Glomerular visceral epithelial cell (primary cell): ENCODE data around the gene PHC2.

Source experiments
- DNase-seq: peaks from one replicate; pipeline ENCODE4 v3.0.0-alpha.2; 2016; ENCODE audit errors: extremely low spot score

The PHC2 gene

GRCh38 chr1:33425900-33426299 is 5.0 kb downstream of the PHC2 start:
- no peak for DNase-seq

DNA sequence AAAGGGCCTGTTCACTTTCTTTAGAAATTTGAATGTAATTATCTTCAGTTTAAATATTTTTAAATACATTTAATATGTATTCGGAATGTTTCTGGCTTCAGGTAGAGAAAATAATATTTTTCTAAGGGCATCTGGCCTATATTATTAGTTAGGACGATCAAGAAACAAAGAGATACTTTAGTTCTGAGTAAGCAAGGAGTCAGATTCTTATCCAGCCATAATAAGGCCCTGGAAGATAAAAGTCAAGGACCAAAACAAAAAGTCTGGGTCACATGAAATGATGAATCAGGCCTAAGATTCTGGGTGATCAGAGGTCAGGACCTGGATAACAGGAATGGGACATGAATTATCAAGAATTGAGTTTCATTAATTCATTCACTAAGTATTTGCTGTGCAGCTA is 6.3 kb downstream of the PHC2 start:
- DNase-seq, result no peak

DNA sequence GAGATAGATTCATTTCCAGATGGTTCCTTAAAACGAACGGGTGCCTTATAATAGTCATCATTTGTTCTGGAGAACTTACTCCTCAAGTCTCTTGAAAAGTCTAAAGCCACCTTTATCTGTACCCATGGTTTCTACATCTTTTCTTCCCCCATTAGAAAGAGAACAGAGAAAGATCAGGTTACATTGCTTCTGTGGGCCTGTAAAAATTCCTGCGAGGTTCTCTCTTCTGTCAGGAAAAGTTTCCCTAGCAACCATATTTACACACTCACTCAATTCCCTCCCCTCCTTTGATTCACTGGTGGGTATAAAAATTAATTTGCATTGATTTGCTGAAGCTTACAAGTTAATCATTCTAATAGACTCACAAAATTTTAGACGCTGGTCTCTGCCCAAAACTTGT is 6.7 kb downstream of the PHC2 start:
- DNase-seq, result no peak

- DNase-seq, result no peak
Observed at GRCh38 chr1:33420870-33421775, 9.8 kb downstream of the PHC2 start.

DNA sequence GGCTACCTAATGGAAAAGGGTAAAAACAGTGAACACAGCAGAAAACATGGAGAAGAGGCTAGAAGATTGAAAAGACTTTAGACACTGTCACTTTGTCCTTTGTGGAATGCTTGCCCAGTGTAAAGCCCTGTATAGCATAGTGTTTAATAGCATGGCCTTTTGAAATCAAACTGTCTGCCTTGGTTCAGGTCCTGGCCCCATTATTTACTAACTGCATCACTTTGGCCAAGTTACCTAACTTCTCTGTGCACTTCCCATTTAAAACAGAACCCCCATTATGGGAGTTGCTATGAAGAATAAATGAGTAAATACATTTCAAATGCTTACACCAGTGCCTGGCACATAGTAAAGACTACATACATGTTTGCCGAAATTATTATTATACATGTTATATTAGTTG is 12.1 kb downstream of the PHC2 start:
- no peak for DNase-seq

GRCh38 chr1:33414879-33415278 is 16.0 kb downstream of the PHC2 start:
- no peak for DNase-seq

DNA sequence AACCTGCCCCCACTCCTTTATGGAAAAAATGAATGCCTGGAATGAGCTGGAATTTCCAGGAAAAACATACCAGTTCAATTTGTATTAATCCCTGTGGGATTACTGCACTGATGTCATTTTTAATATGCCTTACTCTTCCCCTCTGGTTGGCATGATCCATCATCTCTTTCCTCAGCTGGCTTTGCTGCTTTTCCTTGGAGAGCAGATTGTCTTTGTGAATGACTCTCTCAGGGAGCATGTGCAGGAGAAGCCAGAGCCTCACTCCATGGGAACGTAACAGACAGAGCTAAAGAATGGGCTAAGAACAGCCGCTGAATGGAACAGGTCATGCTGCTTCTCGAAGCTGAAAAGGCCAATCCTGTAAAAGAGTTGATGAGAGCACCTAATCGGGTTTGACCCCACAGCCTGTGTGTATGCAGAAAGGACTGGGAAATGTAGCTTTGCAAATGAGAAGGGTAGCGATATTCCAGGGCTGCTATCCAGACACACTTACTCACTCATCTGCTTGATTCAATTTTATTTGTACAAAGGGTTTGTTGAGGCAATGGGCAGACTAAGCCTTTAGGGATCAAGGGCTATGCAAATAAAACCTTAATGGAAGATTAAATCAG is 20.7 kb downstream of the PHC2 start:
- no peak for DNase-seq

GRCh38 chr1:33408093-33408436 is 22.8 kb downstream of the PHC2 start:
- DNase-seq, result no peak

- no peak for DNase-seq
Observed at GRCh38 chr1:33407352-33408092, 23.4 kb downstream of the PHC2 start.

DNA sequence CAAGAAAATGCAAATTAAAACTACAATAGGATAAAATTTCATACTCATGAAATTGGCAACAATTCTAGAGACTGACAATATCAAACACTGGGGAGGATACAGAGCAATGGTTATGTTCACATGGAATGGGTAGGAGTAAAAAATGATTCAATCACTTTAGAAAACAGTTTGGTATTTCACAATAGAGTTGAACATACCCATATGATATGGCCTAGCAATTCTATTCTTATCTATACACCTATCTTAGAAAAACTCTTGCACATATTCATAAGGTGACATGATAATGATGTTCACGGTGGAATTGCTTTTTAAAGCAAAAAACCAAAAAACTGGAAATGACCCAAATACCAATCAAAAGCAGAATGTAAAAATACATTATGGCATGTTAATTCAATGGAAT is 28.7 kb downstream of the PHC2 start:
- DNase-seq, result no peak

DNA sequence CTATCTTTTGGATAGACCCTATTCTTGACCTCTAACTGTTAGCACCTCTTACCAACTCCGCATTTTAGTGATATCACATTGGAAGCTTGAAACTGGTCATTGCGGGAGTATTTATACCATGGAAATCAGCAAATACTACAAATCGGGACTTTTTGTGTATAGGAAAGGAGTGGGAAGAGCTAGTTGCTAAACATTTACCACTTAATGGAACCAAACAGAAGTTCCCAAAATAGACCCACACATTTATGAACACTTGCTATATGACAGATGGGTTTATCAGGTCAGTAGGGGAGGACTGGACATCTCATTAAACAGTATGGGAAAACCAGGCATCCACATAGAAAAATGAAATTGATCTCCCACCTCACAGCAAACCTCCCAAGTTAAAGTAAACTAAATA is 29.4 kb downstream of the PHC2 start:
- DNase-seq, result no peak

- DNase-seq, result no peak
Observed at GRCh38 chr1:33400153-33400911, 30.6 kb downstream of the PHC2 start.

DNA sequence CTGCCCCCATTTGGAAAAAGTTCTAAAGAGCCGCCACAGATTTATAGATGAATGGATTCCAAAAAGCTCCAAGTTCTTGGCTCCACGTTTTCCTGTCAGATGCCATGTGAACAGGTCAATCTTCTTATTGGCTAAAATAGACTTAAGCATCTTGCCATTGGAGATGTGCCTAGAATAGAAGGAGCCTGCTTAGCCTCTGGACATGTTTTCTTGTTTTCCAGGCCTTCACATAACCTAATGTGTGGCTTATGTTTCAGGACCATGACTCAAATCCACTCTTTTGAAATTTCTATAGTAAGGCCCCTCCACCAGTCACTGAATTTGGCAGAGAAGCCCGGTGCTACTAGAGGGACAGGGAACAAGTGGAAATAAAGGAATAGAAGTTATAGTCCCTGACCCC is 31.5 kb downstream of the PHC2 start:
- DNase-seq, result no peak

DNA sequence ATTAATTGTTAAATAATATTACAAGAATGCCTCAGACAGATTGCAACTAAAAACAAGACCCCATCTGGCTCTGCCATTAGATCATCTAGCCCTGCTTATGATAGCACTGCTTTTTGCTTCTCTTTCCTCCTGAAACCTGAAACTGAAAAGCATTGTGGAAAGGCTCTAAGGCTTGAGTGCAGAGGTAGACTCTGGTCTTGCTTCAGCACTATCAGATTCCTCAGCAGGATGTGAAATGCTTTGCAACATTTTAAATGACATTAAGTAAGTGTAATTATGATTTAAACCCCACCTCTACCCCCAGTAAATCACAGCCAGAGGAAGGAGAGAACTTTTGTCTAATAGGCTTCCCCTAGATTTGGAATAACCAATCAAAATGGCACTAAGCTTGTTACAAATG is 32.9 kb downstream of the PHC2 start:
- DNase-seq, result no peak

DNA sequence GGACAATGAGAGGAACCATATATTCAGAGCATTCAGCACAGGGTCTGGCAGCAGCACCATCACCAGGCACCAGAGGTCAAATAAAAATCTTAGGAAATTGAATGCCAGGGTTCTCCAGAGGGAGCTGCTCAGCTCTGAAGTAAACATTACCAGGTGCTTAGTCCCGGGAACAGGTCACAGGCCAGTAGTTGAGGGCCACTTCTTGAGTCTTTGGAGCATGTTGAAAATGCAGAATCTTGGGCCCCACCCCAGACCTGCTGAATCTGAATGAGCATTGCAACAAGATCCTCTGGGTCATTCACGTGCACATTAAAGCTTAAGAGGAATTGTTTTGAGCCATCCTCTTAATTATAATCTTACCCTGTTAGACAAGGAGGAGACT is 33.8 kb downstream of the PHC2 start:
- DNase-seq, result no peak

- no peak for DNase-seq
Observed at GRCh38 chr1:33396188-33397124, 34.4 kb downstream of the PHC2 start.

- DNase-seq, result no peak
Observed at GRCh38 chr1:33394770-33395169, 36.1 kb downstream of the PHC2 start.

GRCh38 chr1:33393991-33394390 is 36.9 kb downstream of the PHC2 start:
- no peak for DNase-seq

- no peak for DNase-seq
Observed at GRCh38 chr1:33393524-33393923, 37.4 kb downstream of the PHC2 start.

DNA sequence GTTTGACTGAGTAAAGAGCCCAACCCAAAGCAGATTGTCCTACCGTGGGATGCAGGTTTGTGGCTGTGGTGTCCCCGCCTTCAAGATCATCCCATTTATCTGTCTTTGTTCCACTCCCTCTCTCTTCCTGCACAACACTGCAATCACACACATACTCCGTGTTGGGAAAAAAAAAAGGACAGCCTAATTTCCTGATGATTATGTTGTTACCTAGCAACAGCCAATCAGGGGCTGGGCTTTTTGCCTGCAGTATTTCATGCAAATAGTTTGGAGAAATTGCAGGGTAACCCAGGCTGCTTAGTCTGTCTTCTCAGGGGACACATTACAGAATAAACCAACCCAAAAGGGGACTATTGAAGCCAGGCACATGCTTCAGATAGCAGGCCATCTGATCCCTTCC is 38.3 kb downstream of the PHC2 start:
- DNase-seq, result no peak

DNA sequence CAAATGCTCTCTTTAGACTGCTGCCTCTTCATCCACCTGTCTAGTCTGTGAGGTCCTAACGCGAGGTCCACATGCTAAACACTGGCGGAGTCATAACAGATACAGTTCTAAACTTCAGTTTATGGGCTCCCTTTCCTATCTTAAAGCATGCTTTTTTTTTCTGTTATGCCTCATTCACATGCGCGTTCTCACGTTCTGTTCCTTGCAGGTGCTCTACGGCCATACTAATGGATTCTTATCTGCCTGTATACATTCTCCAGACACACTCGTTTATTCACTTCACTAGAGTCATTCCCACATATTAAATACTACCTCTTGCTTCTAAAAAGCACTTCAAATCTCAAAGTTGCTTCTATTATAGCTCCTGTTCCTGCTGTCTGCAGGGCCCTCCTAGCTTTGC is 38.7 kb downstream of the PHC2 start:
- no peak for DNase-seq
